Keratinocyte (primary cell): ENCODE results near the gene UROC1. TPM values are rescaled to one million over a fixed set of nuclear protein-coding genes. Genes with fewer than 3 reads are reported as not detected.

Experiments
- DNase-seq: peaks from one replicate; pipeline ENCODE4 v3.0.0-alpha.2; 2011; ENCODE audit warnings: low read depth, missing footprints, low spot score
- FAIRE-seq: peaks from 2 replicates; lab custom pipeline; 2011; peaks lifted over from hg19 to GRCh38; lab: Jason Lieb, UNC
- H2AFZ ChIP-seq: 2 replicates; pipeline ENCODE4 v1.6.0; 2012; ENCODE audit warnings: low read length, control low read depth, inconsistent platforms; ENCODE audit not compliant: control insufficient read depth
- H3K27ac ChIP-seq: 2 replicates; pipeline ENCODE4 v1.5.1; 2011; ENCODE audit warnings: low read length; ENCODE audit not compliant: control insufficient read depth, insufficient read depth
- H3K27me3 ChIP-seq: 3 replicates; pipeline ENCODE4 v1.6.0; 2011; ENCODE audit warnings: low read length; ENCODE audit not compliant: control insufficient read depth, insufficient read depth; ENCODE audit errors: extremely low read depth
- H3K36me3 ChIP-seq, 2 experiments: 2 replicates in 1 of 2; 3 replicates in 1 of 2; pipeline ENCODE4 v1.5.1; 2011; ENCODE audit warnings: low read length in 2 of 2, mild to moderate bottlenecking in 1 of 2; ENCODE audit not compliant: control insufficient read depth in 2 of 2, insufficient read depth in 2 of 2; ENCODE audit errors: extremely low read depth in 1 of 2
- H3K4me1 ChIP-seq: 3 replicates; pipeline ENCODE4 v1.5.1; 2011; ENCODE audit warnings: low read length; ENCODE audit not compliant: control insufficient read depth, insufficient read depth; ENCODE audit errors: extremely low read depth
- H3K4me2 ChIP-seq: 3 replicates; pipeline ENCODE4 v1.6.0; 2011; ENCODE audit warnings: low read depth, low read length; ENCODE audit not compliant: control insufficient read depth, insufficient read depth; ENCODE audit errors: extremely low read depth
- H3K4me3 ChIP-seq, 3 experiments: fragments of 200-600 bp in 1 of 3; sonication (generic) in 1 of 3; 2 replicates in 2 of 3; 3 replicates in 1 of 3; pipeline ENCODE4 v1.5.1; 2011 to 2016; ENCODE audit warnings: low read length in 3 of 3, mild to moderate bottlenecking in 3 of 3, control low read depth in 2 of 3, inconsistent platforms in 1 of 3, low read depth in 1 of 3, mixed read lengths in 1 of 3, mixed run types in 1 of 3, moderate library complexity in 1 of 3; ENCODE audit not compliant: control insufficient read depth in 2 of 3, insufficient read depth in 2 of 3; ENCODE audit errors: extremely low read depth in 1 of 3
- H3K79me2 ChIP-seq: 2 replicates; pipeline ENCODE4 v1.6.0; 2012; ENCODE audit warnings: low read length; ENCODE audit not compliant: control insufficient read depth, insufficient read depth
- H3K9ac ChIP-seq: 3 replicates; pipeline ENCODE4 v1.6.0; 2011; ENCODE audit warnings: low read length; ENCODE audit not compliant: control insufficient read depth, insufficient read depth; ENCODE audit errors: extremely low read depth
- H3K9me1 ChIP-seq: 3 replicates; pipeline ENCODE4 v1.6.0; 2011; ENCODE audit warnings: low read length; ENCODE audit not compliant: control insufficient read depth, insufficient read depth; ENCODE audit errors: extremely low read depth
- H3K9me3 ChIP-seq: 2 replicates; pipeline ENCODE4 v1.5.1; 2012; ENCODE audit warnings: low read depth, low read length; ENCODE audit not compliant: control insufficient read depth
- H4K20me1 ChIP-seq: 3 replicates; pipeline ENCODE4 v1.6.0; 2011; ENCODE audit warnings: low read length; ENCODE audit not compliant: control insufficient read depth, insufficient read depth; ENCODE audit errors: extremely low read depth
- CTCF ChIP-seq, 3 experiments: IDR thresholded peaks in 1 of 3; conservative IDR thresholded peaks in 1 of 3; optimal IDR thresholded peaks in 1 of 3; 2 replicates in 2 of 3; 3 replicates in 1 of 3; pipeline versions ENCODE3 to v1.5.1; 2011; ENCODE audit warnings: low read length in 3 of 3, mild to moderate bottlenecking in 3 of 3, moderate library complexity in 2 of 3, control low read depth in 1 of 3, inconsistent platforms in 1 of 3; ENCODE audit not compliant: insufficient read depth in 2 of 3; ENCODE audit errors: extremely low read depth in 1 of 3
- EZH2 ChIP-seq: IDR thresholded peaks from one replicate; pipeline ENCODE4 v1.6.1; 2012; ENCODE audit warnings: inconsistent platforms, mild to moderate bottlenecking, low read length, moderate library complexity
- dilution Hi-C: fragments of 300-500 bp; cut with MboI; formaldehyde crosslinking; loops from one replicate; pipeline ENCODE4 v1.7.0; 2020; ENCODE audit warnings: low sequenced_read_pairs; ENCODE audit not compliant: extremely low pct_ligation_motif_present
- polyA plus RNA-seq, 5 experiments: library from polyadenylated mRNA; depleted of rRNA in 3 of 5; stranded (reverse) in 3 of 5; stranded (forward) in 1 of 5; unstranded in 1 of 5; fragments of >200 nt; gene quantifications; 1 replicate in 1 of 5; 2 replicates in 3 of 5; 3 replicates in 1 of 5; pipeline versions ENCODE4 v1.2.1 to v1.2.3, GENCODE V29; 2011 to 2012; ENCODE audit warnings: missing spikeins in 2 of 5, low read depth in 1 of 5, low replicate concordance in 1 of 5

Gene UROC1
- polyA plus RNA-seq, 1 donor (not counting 4 experiments of a cell fraction or from before 2014, with no cell fraction given) = not detected

GRCh38 chr3:126509597-126510307 is 7.8 kb downstream of the UROC1 start:
- H3K4me1 ChIP-seq = peaks cover 14% of the 10 kb centered on the region
- H3K9ac ChIP-seq = no peak overlapping the region
- H3K79me2 ChIP-seq = no peaks in the 10 kb centered on the region
- H3K9me3 ChIP-seq = no peaks in the 10 kb centered on the region
- no peaks in the 10 kb centered on the region for H3K36me3 ChIP-seq
- H3K4me2 ChIP-seq = no peak overlapping the region
- FAIRE-seq = peak; percentile 73
- H3K27ac ChIP-seq = no peak overlapping the region
- no peaks in the 10 kb centered on the region for H4K20me1 ChIP-seq
- no peak for TF ChIP-seq EZH2
- TF ChIP-seq CTCF (optimal IDR thresholded peaks at IDR 0.05 in 1 of 3, IDR thresholded peaks at IDR 0.05 in 1 of 3, conservative IDR thresholded peaks at IDR 0.05 in 1 of 3; ENCODE audit: extremely low read depth in 1 of 3, insufficient read depth in 2 of 3, low read length in 3 of 3) = no peak
- dilution Hi-C loops = no loop called here
- H2AFZ ChIP-seq = peak overlapping the region; percentile 54
- no peaks in the 10 kb centered on the region for H3K9me1 ChIP-seq
- no peak for DNase-seq
- peaks cover 6% of the 10 kb centered on the region for H3K27me3 ChIP-seq
- no peak overlapping the region for H3K4me3 ChIP-seq

GRCh38 chr3:126508564-126508964 is 9.0 kb downstream of the UROC1 start:
- no peak for FAIRE-seq
- Histone ChIP-seq H3K27ac (no peak overlapping the region), H3K4me1 (peaks cover 14% of the 10 kb centered on the region), H2AFZ (no peak overlapping the region), H3K9me3 (no peaks in the 10 kb centered on the region), H3K9me1 (no peaks in the 10 kb centered on the region), H3K4me3 (no peak overlapping the region), H3K9ac (no peak overlapping the region), H4K20me1 (no peaks in the 10 kb centered on the region), H3K4me2 (no peak overlapping the region), H3K79me2 (no peaks in the 10 kb centered on the region), H3K36me3 (no peaks in the 10 kb centered on the region), H3K27me3 (peaks cover 13% of the 10 kb centered on the region)
- TF ChIP-seq CTCF (optimal IDR thresholded peaks at IDR 0.05 in 1 of 3, IDR thresholded peaks at IDR 0.05 in 1 of 3, conservative IDR thresholded peaks at IDR 0.05 in 1 of 3; ENCODE audit: extremely low read depth in 1 of 3, insufficient read depth in 2 of 3, low read length in 3 of 3) (no peak), EZH2 (no peak)
- DNase-seq = no peak
- dilution Hi-C loops = no loop called here
